Fibroblast of the conjunctiva (primary cell): ENCODE results near the gene PPP1R7.

Experiments
- DNase-seq: peaks from one replicate; pipeline ENCODE4 v3.0.0-alpha.2; 2010; ENCODE audit warnings: low read depth

Gene PPP1R7

DNA sequence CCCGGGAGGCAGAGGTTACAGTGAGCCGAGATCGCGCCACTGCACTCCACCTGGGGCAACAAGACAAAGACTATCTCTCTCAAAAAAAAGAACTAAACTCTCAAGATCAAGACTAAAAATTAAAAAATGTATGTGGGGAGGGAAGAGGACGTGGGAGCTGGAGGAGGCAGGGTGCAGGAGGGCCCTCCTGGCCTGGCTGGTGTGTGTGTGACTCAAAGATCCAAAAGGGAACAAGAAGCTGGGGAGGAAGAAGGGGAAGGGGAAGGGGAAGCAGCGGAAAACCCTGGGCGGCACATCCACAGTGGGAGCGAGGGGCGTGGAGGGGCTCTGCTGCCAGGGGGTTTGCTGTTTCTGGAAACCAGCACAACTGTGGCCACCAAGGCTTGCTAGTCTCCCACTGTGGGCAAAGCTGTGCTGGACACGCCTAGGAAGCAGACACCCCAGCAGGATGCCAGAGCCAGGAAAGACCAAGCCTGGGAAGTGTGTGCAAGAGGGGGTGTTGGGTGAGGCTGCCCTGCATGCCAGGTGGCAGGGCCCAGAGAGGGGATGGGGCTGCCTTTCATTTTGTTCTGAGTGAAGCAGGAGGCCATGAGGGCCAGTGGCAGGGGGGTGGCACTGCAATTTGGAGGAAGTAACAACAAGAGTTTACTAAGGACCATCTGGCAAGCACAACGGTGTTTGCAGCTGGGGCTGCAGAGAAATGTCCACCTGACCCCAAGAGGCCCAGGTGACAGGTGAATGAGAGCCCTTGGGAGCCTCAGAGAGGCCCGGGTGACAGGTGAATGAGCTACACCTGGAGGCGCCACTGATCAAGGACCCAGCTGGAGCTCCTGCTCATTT, 82.7 kb downstream of the PPP1R7 start:
- DNase-seq, result no peak
